Endothelial cell of umbilical vein (primary cell): ENCODE measurements around the gene SHKBP1. TPM values are rescaled to one million over a fixed set of nuclear protein-coding genes. Genes with fewer than 3 reads are reported as not detected.

Experiments
- BruUV-seq: library from RNA; stranded (reverse); fragments of 400-500 nt; replicated peaks from 2 replicates; lab custom pipeline; 2021; lab: Mats Ljungman, UMichigan
- CTCF ChIA-PET: fragments of 300-600, 350-600 bp; sonication (Branson Sonifier 250); formaldehyde crosslinking; loops from one replicate; lab custom pipeline; 2021; ENCODE audit warnings: antibody characterized with exemption, inconsistent platforms; lab: Charles Lee
- POLR2A ChIA-PET: fragments of 300-600, 350-600 bp; sonication (Branson Sonifier 250); formaldehyde crosslinking; loops from one replicate; lab custom pipeline; 2021; ENCODE audit warnings: antibody characterized with exemption, inconsistent platforms; lab: Charles Lee
- DNase-seq: peaks from one replicate; pipeline ENCODE4 v3.0.0-alpha.2; 2011; ENCODE audit warnings: low read depth, low spot score
- FAIRE-seq: peaks from 2 replicates; lab custom pipeline; 2011; peaks lifted over from hg19 to GRCh38; lab: Jason Lieb, UNC
- H2AFZ ChIP-seq: 2 replicates; pipeline ENCODE4 v1.6.0; 2012; ENCODE audit warnings: low read depth, low read length, control low read depth, inconsistent platforms
- H3K27ac ChIP-seq: 2 replicates; pipeline ENCODE4 v1.5.1; 2011; ENCODE audit warnings: low read depth, mild to moderate bottlenecking, control low read depth, low read length, moderate library complexity; ENCODE audit not compliant: insufficient read depth
- H3K27me3 ChIP-seq, 2 experiments: 2 replicates each; pipeline versions ENCODE4 v1.6.0 to v1.6.1; 2011; ENCODE audit warnings: low read length in 2 of 2, mixed read lengths in 1 of 2; ENCODE audit not compliant: control insufficient read depth in 2 of 2, insufficient read depth in 2 of 2
- H3K36me3 ChIP-seq, 2 experiments: 2 replicates in 1 of 2; 3 replicates in 1 of 2; pipeline ENCODE4 v1.5.1; 2011; ENCODE audit warnings: low read length in 2 of 2, mild to moderate bottlenecking in 1 of 2, moderate library complexity in 1 of 2; ENCODE audit not compliant: control insufficient read depth in 2 of 2, insufficient read depth in 2 of 2; ENCODE audit errors: extremely low read depth in 1 of 2
- H3K4me1 ChIP-seq: 3 replicates; pipeline ENCODE4 v1.5.1; 2011; ENCODE audit warnings: mild to moderate bottlenecking, low read length; ENCODE audit not compliant: control insufficient read depth, insufficient read depth; ENCODE audit errors: extremely low read depth
- H3K4me2 ChIP-seq: 2 replicates; pipeline ENCODE4 v1.6.1; 2011; ENCODE audit warnings: low read length, control low read depth, mixed read lengths; ENCODE audit not compliant: insufficient read depth
- H3K4me3 ChIP-seq, 3 experiments: fragments of 200-600 bp in 1 of 3; sonication (generic), shearing (Covaris generic) in 1 of 3; replicated peaks in 1 of 3; 2 replicates each; pipeline ENCODE4 v1.5.1; 2011 to 2016; ENCODE audit warnings: control low read depth in 3 of 3, low read length in 3 of 3, mild to moderate bottlenecking in 2 of 3, inconsistent platforms in 1 of 3, low read depth in 1 of 3, moderate library complexity in 1 of 3; ENCODE audit not compliant: insufficient read depth in 1 of 3
- H3K79me2 ChIP-seq: 2 replicates; pipeline ENCODE4 v1.6.0; 2012; ENCODE audit warnings: low read length, inconsistent platforms; ENCODE audit not compliant: control insufficient read depth, insufficient read depth
- H3K9ac ChIP-seq: replicated peaks from 2 replicates; pipeline ENCODE3; 2011; ENCODE audit warnings: low read length, control low read depth; ENCODE audit not compliant: insufficient read depth; ENCODE audit errors: extremely low read depth
- H3K9me1 ChIP-seq: replicated peaks from 3 replicates; pipeline ENCODE4 v1.6.0; 2011; ENCODE audit warnings: mild to moderate bottlenecking, low read length; ENCODE audit not compliant: control insufficient read depth, insufficient read depth; ENCODE audit errors: extremely low read depth
- H3K9me3 ChIP-seq: replicated peaks from 2 replicates; pipeline ENCODE4 v1.5.1; 2012; ENCODE audit warnings: low read length, inconsistent platforms; ENCODE audit not compliant: control insufficient read depth, insufficient read depth
- H4K20me1 ChIP-seq: replicated peaks from 2 replicates; pipeline ENCODE3; 2011; ENCODE audit warnings: mild to moderate bottlenecking, low read length; ENCODE audit not compliant: control insufficient read depth, insufficient read depth; ENCODE audit errors: extremely low read depth
- CTCF ChIP-seq, 2 donors: IDR thresholded peaks; 1 replicate in 1 of 2; 2 replicates in 1 of 2; pipeline ENCODE4 v1.5.1; 2011; ENCODE audit warnings: low read length in 2 of 2, mild to moderate bottlenecking in 2 of 2, moderate library complexity in 2 of 2, control low read depth in 1 of 2, inconsistent platforms in 1 of 2, low read depth in 1 of 2; ENCODE audit not compliant: insufficient read depth in 1 of 2; ENCODE audit errors: extremely low read depth in 1 of 2
- EZH2 ChIP-seq: IDR thresholded peaks from 2 replicates; pipeline ENCODE4 v1.6.1; 2012; ENCODE audit warnings: borderline replicate concordance, low read depth, mild to moderate bottlenecking, moderate library complexity, low read length, inconsistent platforms; ENCODE audit not compliant: severe bottlenecking
- FOS ChIP-seq: IDR thresholded peaks from 2 replicates; pipeline ENCODE4 v1.6.1; 2011; ENCODE audit warnings: mild to moderate bottlenecking, low read length, moderate library complexity, borderline replicate concordance; ENCODE audit not compliant: insufficient read depth
- GATA2 ChIP-seq: IDR thresholded peaks from 2 replicates; pipeline ENCODE4 v1.7.0; 2011; ENCODE audit warnings: low read depth, mild to moderate bottlenecking, moderate library complexity, mixed read lengths, low read length; ENCODE audit not compliant: insufficient read length, insufficient read depth
- JUN ChIP-seq: IDR thresholded peaks from 2 replicates; pipeline ENCODE4 v1.6.1; 2011; ENCODE audit warnings: borderline replicate concordance, low read depth; ENCODE audit not compliant: insufficient read length, insufficient read depth
- MAX ChIP-seq: IDR thresholded peaks from 2 replicates; pipeline ENCODE4 v1.6.1; 2011; ENCODE audit not compliant: insufficient read depth, insufficient read length
- MYC ChIP-seq: IDR thresholded peaks from one replicate; pipeline ENCODE4 v1.6.1; 2011; ENCODE audit warnings: mild to moderate bottlenecking, low read depth, low read length
- POLR2A ChIP-seq: IDR thresholded peaks from 2 replicates; pipeline ENCODE4 v1.6.1; 2012; ENCODE audit warnings: low read depth, mild to moderate bottlenecking, control low read depth, low read length
- POLR2AphosphoS5 ChIP-seq: IDR thresholded peaks from 2 replicates; pipeline ENCODE4 v1.6.1; 2012; ENCODE audit warnings: low read depth, mild to moderate bottlenecking, control low read depth, low read length, moderate library complexity; ENCODE audit not compliant: insufficient read depth
- dilution Hi-C: fragments of 300-500 bp; cut with MboI; formaldehyde crosslinking; loops from one replicate; pipeline ENCODE4 v1.15.0; 2019; ENCODE audit warnings: low sequenced_read_pairs; ENCODE audit not compliant: extremely low pct_ligation_motif_present
- intact Hi-C: fragments of 100-400 bp; cut with micrococcal nuclease; formaldehyde crosslinking; loops from one replicate; pipeline ENCODE4 v1.10.0; 2022
- polyA plus RNA-seq, 4 experiments: library from polyadenylated mRNA; depleted of rRNA in 3 of 4; stranded (reverse) in 3 of 4; unstranded in 1 of 4; fragments of >200 nt; gene quantifications; 2 replicates each; pipeline versions ENCODE4 v1.2.1 to v1.2.3, GENCODE V29; 2011 to 2012; ENCODE audit warnings: missing spikeins in 1 of 4
- total RNA-seq: library from RNA; stranded (reverse); gene quantifications from 2 replicates; pipeline ENCODE4 v1.2.3, GENCODE V29; 2021

The SHKBP1 gene
- total and polyA plus RNA-seq, 2 donors (not counting 3 experiments of a cell fraction or from before 2014, with no cell fraction given): 106 to 113 TPM

DNA sequence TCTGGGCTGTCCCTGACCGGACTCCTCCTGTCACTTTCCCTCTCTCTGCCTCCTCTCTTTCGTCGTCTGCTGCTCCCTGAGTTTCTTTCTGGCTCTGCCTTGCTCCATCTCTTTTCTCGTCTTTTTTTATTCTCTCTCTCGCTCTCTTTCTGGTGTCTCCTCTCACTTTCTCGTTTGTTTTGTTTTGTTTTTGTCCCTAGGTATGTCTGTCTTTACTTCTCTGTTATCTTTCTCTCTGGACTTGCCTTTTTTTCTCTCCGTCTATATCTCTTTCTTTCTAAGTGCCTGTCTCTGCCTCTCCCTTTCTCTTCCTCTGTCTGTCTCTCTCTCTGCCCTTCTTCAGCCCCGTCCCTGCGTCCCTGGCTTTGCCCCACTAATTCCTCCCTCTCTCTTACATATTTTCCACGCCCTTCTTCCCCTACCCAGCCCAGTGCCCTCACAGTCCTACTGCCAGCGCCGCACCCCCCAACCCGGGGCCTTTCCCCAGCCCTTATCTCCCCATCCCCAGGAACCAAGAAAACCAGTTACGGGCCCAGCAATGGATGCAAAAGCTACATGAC is 48.1 kb upstream of the SHKBP1 start:
- Histone ChIP-seq H3K27ac (no peak overlapping the region), H3K9me1 (no peaks in the 10 kb centered on the region), H3K4me3 (no peak overlapping the region), H3K9ac (no peak overlapping the region), H3K9me3 (no peaks in the 10 kb centered on the region), H2AFZ (no peak overlapping the region), H4K20me1 (no peaks in the 10 kb centered on the region), H3K36me3 (no peaks in the 10 kb centered on the region), H3K4me1 (no peaks in the 10 kb centered on the region), H3K79me2 (no peaks in the 10 kb centered on the region), H3K27me3 (peaks cover 2 to 7% of the 10 kb centered on the region in 2 experiments), H3K4me2 (no peak overlapping the region)
- dilution Hi-C loops (no loop called here), intact Hi-C loops (loop anchor here (1.0 to 10.0 kb wide), 3 partner anchors 70 to 384 kb away; no protein-coding TSS in a partner anchor)
- POLR2A ChIA-PET: no interaction called here
- no peak for TF ChIP-seq CTCF (IDR thresholded peaks at IDR 0.05; ENCODE audit: extremely low read depth in 1 of 2, insufficient read depth in 1 of 2, low read depth in 1 of 2, low read length in 2 of 2)
- TF ChIP-seq MYC: no peak
- TF ChIP-seq MAX: no peak
- TF ChIP-seq FOS: no peak
- no peak for TF ChIP-seq EZH2
- TF ChIP-seq JUN: no peak
- TF ChIP-seq GATA2: no peak
- no peak for TF ChIP-seq POLR2A
- TF ChIP-seq POLR2AphosphoS5: no peak
- DNase-seq (no peak), FAIRE-seq (no peak)
- BruUV-seq: no TSS peak
- CTCF ChIA-PET: no interaction called here
